Calu3 (cell line): ENCODE measurements around the gene CYGB. TPM values are rescaled to one million over a fixed set of nuclear protein-coding genes. Genes with fewer than 3 reads are reported as not detected.

Source experiments
- BruUV-seq: library from RNA; stranded (reverse); fragments of 400-500 nt; replicated peaks from 2 replicates; lab custom pipeline; 2021; lab: Mats Ljungman, UMichigan
- CTCF ChIA-PET: fragments of 300-600 bp; sonication (Branson Sonifier 250); formaldehyde crosslinking; loops from one replicate; lab custom pipeline; 2022; ENCODE audit warnings: antibody characterized with exemption; lab: Charles Lee
- DNase-seq: peaks from one replicate; pipeline ENCODE4 v3.0.0; 2022
- H3K27ac Mint-ChIP-seq: one replicate; pipeline ENCODE4 v1.8.0; 2022; ENCODE audit warnings: mixed read lengths; ENCODE audit not compliant: unreplicated experiment
- H3K27me3 Mint-ChIP-seq: one replicate; pipeline ENCODE4 v1.8.0; 2022; ENCODE audit warnings: mixed read lengths; ENCODE audit not compliant: unreplicated experiment
- H3K36me3 Mint-ChIP-seq: one replicate; pipeline ENCODE4 v1.8.0; 2022; ENCODE audit warnings: mild to moderate bottlenecking, moderate library complexity, mixed read lengths; ENCODE audit not compliant: insufficient read depth, unreplicated experiment
- H3K4me1 Mint-ChIP-seq: one replicate; pipeline ENCODE4 v1.8.0; 2022; ENCODE audit warnings: mild to moderate bottlenecking, low read depth, mixed read lengths; ENCODE audit not compliant: unreplicated experiment
- H3K4me3 Mint-ChIP-seq: one replicate; pipeline ENCODE4 v1.8.0; 2022; ENCODE audit warnings: mild to moderate bottlenecking, low read depth, moderate library complexity, mixed read lengths; ENCODE audit not compliant: unreplicated experiment
- H3K9me3 Mint-ChIP-seq: one replicate; pipeline ENCODE4 v1.8.0; 2022; ENCODE audit warnings: low read depth, mixed read lengths; ENCODE audit not compliant: unreplicated experiment
- CTCF ChIP-seq: fragments of 200-600 bp; IDR thresholded peaks from one replicate; pipeline ENCODE4 v1.8.0; 2022; ENCODE audit warnings: antibody characterized with exemption; ENCODE audit not compliant: unreplicated experiment
- intact Hi-C: fragments of 100-400 bp; cut with micrococcal nuclease; formaldehyde crosslinking; loops from one replicate; pipeline ENCODE4 v1.10.0; 2022; ENCODE audit not compliant: unreplicated experiment
- total RNA-seq: library from RNA; stranded (reverse); gene quantifications from 2 replicates; pipeline ENCODE4 v1.2.3, GENCODE V29; 2022

CYGB gene
- total RNA-seq, 1 experiment from 2014 or later = not detected

GRCh38 chr17:76491271-76492122 lies 46.0 kb downstream of the CYGB start:
- no peak for TF ChIP-seq CTCF

DNA sequence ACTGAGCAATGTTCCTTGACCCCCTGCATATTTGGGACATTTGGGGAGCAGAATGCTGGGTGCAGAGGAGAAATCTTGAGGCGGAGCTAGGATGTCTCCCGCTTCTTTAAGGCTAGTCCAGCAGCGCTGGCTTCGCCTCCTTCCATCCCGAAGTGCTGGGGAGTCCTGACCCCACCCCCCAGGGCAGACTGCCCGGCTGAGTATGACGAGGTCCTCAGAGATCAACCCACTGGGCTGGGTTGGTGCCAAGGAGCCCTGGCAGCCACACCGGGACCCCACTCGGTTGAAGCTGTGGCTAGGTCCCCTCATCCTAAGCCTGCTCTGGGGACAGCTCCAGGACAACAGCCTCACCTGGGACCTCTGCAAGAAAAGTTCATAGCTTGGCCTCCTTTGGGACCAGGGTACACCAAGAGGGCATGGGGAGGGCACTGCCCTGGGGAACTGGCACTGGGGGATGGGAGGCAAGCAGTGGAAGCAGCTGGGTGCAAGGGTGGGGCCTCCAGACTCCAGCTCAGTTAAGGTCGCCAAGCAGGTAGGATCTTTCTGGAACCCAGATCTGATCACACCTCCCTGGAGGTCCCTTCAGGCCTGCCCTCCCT lies 47.3 kb downstream of the CYGB start:
- H3K27ac Mint-ChIP-seq = no peak overlapping the region
- peaks cover 16% of the 10 kb centered on the region for H3K4me1 Mint-ChIP-seq
- no peak overlapping the region for H3K4me3 Mint-ChIP-seq
- no peaks in the 10 kb centered on the region for H3K36me3 Mint-ChIP-seq
- H3K27me3 Mint-ChIP-seq = no peaks in the 10 kb centered on the region
- no peak for DNase-seq
- CTCF ChIA-PET = interaction anchor here (0.6 to 1.0 kb wide), 2 partner anchors 32 to 103 kb away, joined by 3 to 6 read pairs; no protein-coding TSS in a partner anchor
- intact Hi-C loops = no loop called here
- BruUV-seq = no TSS peak
- H3K9me3 Mint-ChIP-seq = no peaks in the 10 kb centered on the region
- TF ChIP-seq CTCF = no peak

More at GRCh38 chr17:76491271-76492122, 46.0 kb downstream of the CYGB start:
- Mint-ChIP-seq H3K27me3 (no peaks in the 10 kb centered on the region), H3K4me1 (peaks cover 16% of the 10 kb centered on the region), H3K9me3 (no peaks in the 10 kb centered on the region), H3K27ac (no peak overlapping the region), H3K36me3 (no peaks in the 10 kb centered on the region), H3K4me3 (no peak overlapping the region)
- CTCF ChIA-PET = interaction anchor here (0.6 kb wide), 1 partner anchor 16 kb away, joined by 3 read pairs; no protein-coding TSS in a partner anchor
- intact Hi-C loops = no loop called here
- BruUV-seq = no TSS peak
- no peak for DNase-seq

DNA sequence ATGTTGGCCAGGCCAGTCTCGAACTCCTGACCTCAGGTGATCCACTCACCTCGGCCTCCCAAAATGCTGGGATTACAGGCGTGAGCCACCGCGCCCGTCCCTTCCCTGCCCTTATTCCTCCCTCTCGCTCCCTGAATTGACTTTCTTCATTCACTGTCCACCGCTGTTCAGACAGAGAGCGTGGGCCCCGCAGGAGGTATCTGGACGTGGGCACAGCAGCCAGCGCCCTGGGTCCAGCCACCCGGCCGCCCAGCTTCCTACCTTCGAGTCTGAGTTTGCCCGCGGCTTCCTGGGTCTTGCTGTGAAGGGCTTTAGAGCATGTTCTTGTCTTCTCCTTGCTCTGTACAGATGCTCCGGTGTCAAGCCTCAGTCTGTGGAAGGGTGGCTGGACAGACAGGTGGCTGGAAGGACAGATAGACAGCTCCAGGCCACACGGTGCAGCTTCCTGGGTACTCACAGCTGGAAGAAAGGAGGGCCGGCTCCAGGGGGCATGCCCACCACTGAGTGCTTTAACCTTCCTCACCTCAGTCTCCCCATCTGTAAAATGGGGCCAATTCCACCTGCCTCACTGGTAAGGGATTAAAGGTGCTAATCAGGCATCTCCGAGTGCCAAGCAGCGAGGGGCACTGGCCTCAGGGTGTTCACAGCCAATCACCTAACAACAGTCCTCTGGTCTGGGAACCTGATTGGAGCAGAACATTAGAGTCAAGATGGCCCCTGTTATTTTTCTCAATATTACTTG lies 49.9 kb downstream of the CYGB start:
- Mint-ChIP-seq H3K36me3 (peaks cover 10% of the 10 kb centered on the region), H3K9me3 (no peaks in the 10 kb centered on the region), H3K27ac (no peak overlapping the region), H3K4me1 (peaks cover 5% of the 10 kb centered on the region), H3K4me3 (no peak overlapping the region), H3K27me3 (no peaks in the 10 kb centered on the region)
- CTCF ChIA-PET = interaction anchor here (0.6 kb wide), 1 partner anchor 359 kb away, joined by 5 read pairs; no protein-coding TSS in a partner anchor
- intact Hi-C loops = no loop called here
- no TSS peak for BruUV-seq
- no peak for DNase-seq
- TF ChIP-seq CTCF = no peak

DNA sequence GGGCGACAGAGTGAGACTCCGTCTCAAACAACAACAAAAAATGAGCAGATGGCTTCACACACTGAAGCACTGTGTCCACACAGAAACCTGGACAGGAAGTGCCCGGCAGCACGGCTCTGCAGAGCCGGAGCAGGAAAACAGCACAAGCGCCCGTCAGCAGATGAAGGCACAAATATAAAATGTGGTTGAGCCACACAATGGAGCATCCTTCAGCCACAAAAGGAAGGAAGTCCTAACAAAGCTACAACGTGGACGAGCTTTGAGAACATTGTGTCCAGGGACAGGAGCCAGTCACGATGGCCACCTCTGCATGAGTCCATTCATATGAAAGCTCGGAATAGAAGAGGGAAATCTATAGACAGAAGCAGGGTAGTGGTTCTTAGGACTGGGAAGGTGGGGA lies 51.9 kb downstream of the CYGB start:
- no peaks in the 10 kb centered on the region for H3K9me3 Mint-ChIP-seq
- no peaks in the 10 kb centered on the region for H3K4me1 Mint-ChIP-seq
- CTCF ChIA-PET = no interaction called here
- peaks cover 10% of the 10 kb centered on the region for H3K36me3 Mint-ChIP-seq
- H3K27ac Mint-ChIP-seq = no peak overlapping the region
- no peaks in the 10 kb centered on the region for H3K27me3 Mint-ChIP-seq
- intact Hi-C loops = no loop called here
- DNase-seq = no peak
- no peak for TF ChIP-seq CTCF
- BruUV-seq = no TSS peak
- H3K4me3 Mint-ChIP-seq = no peak overlapping the region
